HepG2 (cell line): ENCODE data around the gene MYO1E. TPM values are rescaled to one million over a fixed set of nuclear protein-coding genes. Genes with fewer than 3 reads are reported as not detected.

Experiments used
- ATAC-seq: fragments of 200-7000 bp; cut with Tn5 transposase; 3 replicates; pipeline ENCODE4 v1.9.1; 2020; ENCODE audit warnings: mild to moderate bottlenecking, moderate library complexity
- BruUV-seq: library from RNA; stranded (reverse); fragments of 400-500 nt; replicated peaks from 2 replicates; lab custom pipeline; 2021; lab: Mats Ljungman, UMichigan
- CTCF ChIA-PET: fragments of 300-600 bp; formaldehyde crosslinking; extraction: SDS; loops from one replicate; lab custom pipeline; 2021; ENCODE audit warnings: low total read pairs, inconsistent platforms, low intra/inter-chr PET ratio; lab: Yijun Ruan, JAX
- POLR2A ChIA-PET: fragments of 350-600 bp; sonication (Branson Sonifier 250); formaldehyde crosslinking; loops from one replicate; lab custom pipeline; 2020; ENCODE audit warnings: antibody characterized with exemption, inconsistent platforms; lab: Yijun Ruan, JAX
- DNase-seq: peaks from one replicate; pipeline ENCODE4 v3.0.0-alpha.2; 2015; ENCODE audit warnings: low spot score
- FAIRE-seq: peaks from 3 replicates; lab custom pipeline; 2011; peaks lifted over from hg19 to GRCh38; lab: Jason Lieb, UNC
- H2AFZ ChIP-seq: one replicate; pipeline ENCODE4 v1.6.1; 2011; ENCODE audit warnings: low read length, inconsistent platforms
- H3K27ac ChIP-seq: fragments of 300-600 bp; 3 replicates; pipeline ENCODE4 v1.8.0; 2011; ENCODE audit warnings: mixed run types, mild to moderate bottlenecking, mixed read lengths, low read length, inconsistent platforms; ENCODE audit not compliant: insufficient read depth; ENCODE audit errors: extremely low read length
- H3K27me3 ChIP-seq, 2 experiments: fragments of 200-600 bp in 1 of 2; 2 replicates in 1 of 2; 3 replicates in 1 of 2; pipeline versions ENCODE4 v1.6.0 to v1.8.0; 2011; ENCODE audit warnings: low read length in 2 of 2, mild to moderate bottlenecking in 2 of 2, moderate library complexity in 2 of 2, inconsistent platforms in 1 of 2; ENCODE audit not compliant: insufficient read depth in 2 of 2, control insufficient read depth in 1 of 2
- H3K36me3 ChIP-seq, 2 experiments: fragments of 200-600 bp in 1 of 2; replicated peaks in 1 of 2; 2 replicates in 1 of 2; 3 replicates in 1 of 2; pipeline versions ENCODE4 v1.5.1 to v1.8.0; 2011; ENCODE audit warnings: low read length in 2 of 2, inconsistent platforms in 1 of 2; ENCODE audit not compliant: insufficient read depth in 2 of 2, control insufficient read depth in 1 of 2
- H3K4me1 ChIP-seq: 2 replicates; pipeline ENCODE4 v1.5.1; 2012; ENCODE audit warnings: low read length, inconsistent platforms; ENCODE audit not compliant: insufficient read depth
- H3K4me2 ChIP-seq: 2 replicates; pipeline ENCODE4 v1.6.0; 2011; ENCODE audit warnings: low read depth, low read length, inconsistent platforms
- H3K4me3 ChIP-seq, 3 experiments: fragments of 200-600 bp in 1 of 3; sonication (generic), shearing (Covaris generic) in 1 of 3; replicated peaks in 1 of 3; 2 replicates each; pipeline ENCODE4 v1.5.1; 2011 to 2016; ENCODE audit warnings: low read length in 3 of 3, inconsistent platforms in 2 of 3, low read depth in 2 of 3, mild to moderate bottlenecking in 2 of 3, control low read depth in 1 of 3, mixed read lengths in 1 of 3; ENCODE audit not compliant: insufficient read depth in 1 of 3
- H3K79me2 ChIP-seq: one replicate; pipeline ENCODE4 v1.6.1; 2011; ENCODE audit warnings: low read length, inconsistent platforms; ENCODE audit not compliant: insufficient read depth
- H3K9ac ChIP-seq: 2 replicates; pipeline ENCODE4 v1.6.0; 2011; ENCODE audit warnings: mild to moderate bottlenecking, low read depth, low read length, inconsistent platforms; ENCODE audit not compliant: insufficient read depth
- H3K9me3 ChIP-seq: 2 replicates; pipeline ENCODE4 v1.5.1; 2012; ENCODE audit warnings: mild to moderate bottlenecking, low read length
- H4K20me1 ChIP-seq: 2 replicates; pipeline ENCODE4 v1.6.0; 2011; ENCODE audit warnings: inconsistent platforms, mild to moderate bottlenecking, low read length, moderate library complexity; ENCODE audit not compliant: insufficient read depth
- FOSL2 ChIP-seq: sonication (generic); formaldehyde crosslinking; IDR thresholded peaks from 2 replicates; pipeline ENCODE4 v1.4.0; 2020; ENCODE audit warnings: missing genetic modification reagents
- FOXK2 ChIP-seq: fragments of 450-650 bp; IDR thresholded peaks from 2 replicates; pipeline ENCODE4 v1.6.1; 2016
- GABPB1 ChIP-seq: IDR thresholded peaks from 2 replicates; pipeline ENCODE4 v1.6.1; 2016; ENCODE audit warnings: mild to moderate bottlenecking, missing genetic modification reagents, moderate library complexity, missing compliant biosample characterization
- GPN1 ChIP-seq: sonication (generic); formaldehyde crosslinking; IDR thresholded peaks from 2 replicates; pipeline ENCODE4 v1.5.1; 2020; ENCODE audit warnings: missing genetic modification reagents, borderline replicate concordance
- GTF2F1 ChIP-seq: fragments of 150-350 bp; IDR thresholded peaks from 2 replicates; pipeline ENCODE4 v1.6.1; 2014; ENCODE audit warnings: low read length
- HDAC2 ChIP-seq: sonication (generic); formaldehyde crosslinking; IDR thresholded peaks from 2 replicates; pipeline ENCODE4 v1.4.0; 2020; ENCODE audit warnings: missing genetic modification reagents
- ZBTB42 ChIP-seq: sonication (generic); formaldehyde crosslinking; IDR thresholded peaks from 2 replicates; pipeline ENCODE4 v1.5.0; 2020; ENCODE audit warnings: mild to moderate bottlenecking, missing genetic modification reagents
- ZNF253 ChIP-seq: sonication (generic); formaldehyde crosslinking; IDR thresholded peaks from 2 replicates; pipeline ENCODE4 v1.8.0; 2022; ENCODE audit warnings: mild to moderate bottlenecking, missing genetic modification reagents, borderline replicate concordance
- ZNF644 ChIP-seq: IDR thresholded peaks from 2 replicates; pipeline ENCODE4 v1.6.1; 2016; ENCODE audit warnings: low read depth
- ZNF879 ChIP-seq: sonication (generic); formaldehyde crosslinking; IDR thresholded peaks from 2 replicates; pipeline ENCODE4 v1.8.1; 2023; ENCODE audit warnings: missing genetic modification reagents
- ZSCAN12 ChIP-seq: sonication (generic); formaldehyde crosslinking; IDR thresholded peaks from 2 replicates; pipeline ENCODE4 v1.9.0; 2021; ENCODE audit warnings: mild to moderate bottlenecking, missing genetic modification reagents
- WGBS: methylation state at CpG from one replicate; pipeline ENCODE4 v1.1.6; 2017; ENCODE audit warnings: low lambda C conversion rate; 5-methylcytosine and 5-hydroxymethylcytosine counted together
- in situ Hi-C: cut with HindIII; loops from 2 replicates; pipeline ENCODE4 v1.10.0; 2017; ENCODE audit warnings: low pct_unique_long_range_greater_than_20kb; ENCODE audit not compliant: extremely low pct_ligation_motif_present
- intact Hi-C: fragments of 100-400 bp; cut with micrococcal nuclease; formaldehyde crosslinking; loops from one replicate; pipeline ENCODE4 v1.10.0; 2022; ENCODE audit not compliant: unreplicated experiment
- polyA plus RNA-seq, 8 experiments: library from polyadenylated mRNA; depleted of rRNA in 3 of 8; stranded (reverse) in 7 of 8; unstranded in 1 of 8; fragments of >200 nt; fragmentation: Illumina TruSeq in 4 of 8; extraction: Trizol in 4 of 8; gene quantifications; 2 replicates each; pipeline versions ENCODE4 v1.2.1 to v1.2.3, GENCODE V29; 2011 to 2016; ENCODE audit warnings: low read depth in 4 of 8, missing spikeins in 1 of 8, mixed read lengths in 1 of 8; ENCODE audit not compliant: insufficient read depth in 1 of 8
- total RNA-seq, 5 experiments: library from RNA; depleted of rRNA; stranded (reverse); fragments of >200 nt; fragmentation: Illumina TruSeq; extraction: Trizol; gene quantifications; 2 replicates each; pipeline ENCODE4 v1.2.3, GENCODE V29; 2016; ENCODE audit warnings: low read depth in 1 of 5

The MYO1E gene
- total and polyA plus RNA-seq, 2 of the 13 experiments (the other 11 are each of a cell fraction or from before 2014, with no cell fraction given) = 15.7 to 25.1 TPM

DNA sequence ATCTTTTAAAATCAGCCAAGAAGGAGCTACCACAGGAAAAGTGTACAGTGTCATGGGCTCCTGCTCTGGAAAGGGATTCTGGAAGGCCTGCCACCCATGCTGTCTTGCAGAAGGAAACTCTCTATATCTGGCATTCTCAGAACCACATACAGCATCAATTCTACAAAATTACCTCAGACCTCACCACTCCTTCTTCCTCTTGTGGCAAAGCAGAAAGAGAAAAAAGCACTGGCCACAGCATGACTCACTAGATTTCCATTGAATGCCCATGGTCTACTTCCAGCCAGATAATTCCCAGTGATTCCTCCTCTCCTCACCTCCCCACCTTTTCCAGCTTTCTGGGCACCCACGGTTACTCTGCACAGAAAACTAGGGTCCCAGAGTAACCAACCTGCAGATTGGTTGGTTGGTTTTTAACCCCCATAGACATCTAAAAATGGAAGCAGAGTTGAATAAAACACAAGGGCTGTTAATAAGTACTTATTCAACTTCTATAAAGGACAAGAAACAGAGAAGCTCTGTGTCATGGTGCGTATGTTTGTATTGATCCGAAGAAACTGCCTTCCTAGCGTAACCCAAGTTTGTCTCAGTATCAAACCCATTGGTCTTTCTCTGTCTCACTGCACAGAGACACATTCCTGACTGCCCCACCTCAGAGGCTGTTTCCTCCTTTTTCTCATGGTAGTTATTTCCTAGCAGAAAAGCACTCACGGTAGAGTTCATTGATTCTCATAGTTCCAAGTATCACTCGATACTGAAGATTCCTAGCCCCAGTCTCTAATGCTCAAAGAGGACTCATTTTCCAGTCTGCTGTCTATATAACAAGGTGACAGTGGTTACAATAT lies 98.3 kb downstream of the MYO1E start:
- peaks cover 3% of the 10 kb centered on the region for H3K79me2 ChIP-seq
- H3K4me3 ChIP-seq = no peak overlapping the region
- no peak overlapping the region for H3K9ac ChIP-seq
- ATAC-seq = no peak
- in situ Hi-C loops (no loop called here), intact Hi-C loops (loop anchor here (10.0 kb wide), 1 partner anchor 50 kb away; no protein-coding TSS in a partner anchor)
- ChIA-PET POLR2A (interaction anchor here (1.2 to 1.3 kb wide), 2 partner anchors 9 to 99 kb away, joined by 3 read pairs; partner anchors contain the start of gene MYO1E), CTCF (no interaction called here)
- BruUV-seq = no TSS peak
- H3K27me3 ChIP-seq = no peaks in the 10 kb centered on the region
- H3K27ac ChIP-seq = no peak overlapping the region
- TF ChIP-seq ZNF644 (CRISPR knock-in tag) (no peak), ZNF253 (CRISPR knock-in tag) (no peak), FOXK2 (no peak), ZSCAN12 (CRISPR knock-in tag) (no peak), GTF2F1 (no peak), GPN1 (CRISPR knock-in tag) (no peak), ZNF879 (CRISPR knock-in tag) (no peak), FOSL2 (CRISPR knock-in tag) (no peak), HDAC2 (CRISPR knock-in tag) (no peak), ZBTB42 (CRISPR knock-in tag) (no peak), GABPB1 (CRISPR knock-in tag) (no peak)
- H2AFZ ChIP-seq = no peak overlapping the region
- no peaks in the 10 kb centered on the region for H4K20me1 ChIP-seq
- H3K9me3 ChIP-seq = no peaks in the 10 kb centered on the region
- peaks cover 68% of the 10 kb centered on the region for H3K4me1 ChIP-seq
- no peak overlapping the region for H3K4me2 ChIP-seq
- WGBS = 94% methylated on average over 6 of the region's 6 CpGs
- FAIRE-seq = no peak
- H3K36me3 ChIP-seq = no peaks in the 10 kb centered on the region; a peak in 1 of 5 replicates
- DNase-seq = no peak
